Right forelimb (tissue), 1 donor: ENCODE data around the gene DNAJC8.

Experiments
- DNase-seq: peaks from one replicate; pipeline ENCODE4 v3.0.0-alpha.2; 2018

DNAJC8 gene

DNA sequence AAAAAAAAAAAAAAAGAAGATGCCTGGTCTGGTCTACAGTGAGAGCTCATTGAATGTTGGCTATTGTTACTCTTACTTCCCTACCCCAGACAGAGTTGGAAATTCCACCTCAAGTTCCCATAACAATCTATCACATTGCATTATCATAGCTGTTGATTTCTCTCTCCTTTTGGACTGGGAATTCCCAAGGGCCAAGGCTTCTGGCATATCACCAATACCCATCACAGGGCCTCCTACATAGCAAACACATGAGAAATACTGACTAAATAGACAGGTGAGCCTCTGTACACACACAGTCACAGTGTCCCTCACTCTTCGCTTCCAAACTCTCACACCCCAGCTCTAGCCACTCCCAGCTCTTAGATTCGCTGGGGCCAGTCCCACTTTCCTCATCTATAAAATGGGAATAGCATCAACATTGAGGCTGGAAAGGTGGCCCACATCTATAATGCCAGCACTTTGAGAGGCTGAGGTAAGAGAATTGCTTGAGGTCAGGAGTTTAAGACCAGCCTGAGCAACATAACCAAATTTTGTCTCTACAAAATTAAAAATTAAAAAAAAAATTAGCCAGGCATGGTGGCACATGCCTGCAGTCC is 62.7 kb downstream of the DNAJC8 start:
- no peak for DNase-seq

DNA sequence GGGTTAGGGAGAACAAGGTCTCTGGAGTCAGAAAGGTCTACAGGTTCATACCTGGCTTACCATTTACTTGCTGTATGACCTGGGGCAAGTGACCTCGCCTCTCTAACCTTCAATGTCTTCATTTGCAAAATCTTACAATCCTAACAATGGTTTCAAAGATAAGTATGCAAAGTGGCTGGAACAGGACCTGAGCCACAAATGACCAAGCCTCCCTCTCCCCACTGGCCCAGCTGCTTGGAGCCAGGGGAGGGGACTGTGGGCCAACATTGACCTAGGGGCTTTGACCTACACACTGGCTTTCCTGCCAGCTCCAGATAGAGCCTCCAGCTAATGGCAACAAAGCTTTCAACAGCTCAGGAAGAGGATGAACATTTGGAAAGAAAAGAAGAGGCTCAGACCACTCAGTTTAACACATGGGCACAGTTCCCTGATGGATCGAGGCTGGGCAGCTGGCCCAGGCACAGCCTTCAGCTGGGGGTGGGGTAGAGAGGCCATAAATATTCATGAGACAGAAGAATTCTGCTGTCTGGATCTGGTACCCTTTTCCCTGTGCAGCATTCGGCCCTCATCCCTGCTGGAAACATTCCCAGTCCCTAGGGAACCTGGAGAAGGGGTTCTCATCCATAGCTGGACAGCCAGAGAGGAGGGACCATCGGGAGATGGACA is 69.2 kb downstream of the DNAJC8 start:
- no peak for DNase-seq

DNA sequence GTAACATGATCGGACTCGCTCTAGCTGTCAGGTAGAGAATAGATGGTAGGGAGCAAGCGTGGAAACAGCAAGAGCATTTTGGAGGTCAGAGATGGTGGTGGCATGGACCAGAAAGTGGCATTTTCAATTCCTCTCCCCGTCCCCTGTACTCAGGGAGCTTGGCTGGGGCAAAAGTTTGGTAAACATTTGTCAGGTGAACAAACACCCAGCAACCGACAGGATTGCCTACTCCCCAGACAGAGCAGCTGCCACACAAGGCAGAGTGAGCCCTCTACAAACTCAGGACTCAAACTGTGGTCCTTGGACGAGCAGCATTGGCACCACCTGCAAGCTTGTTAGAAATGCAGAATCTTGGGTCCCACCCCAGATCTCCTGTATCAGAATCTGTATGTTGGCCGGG is 70.7 kb downstream of the DNAJC8 start:
- no peak for DNase-seq

DNA sequence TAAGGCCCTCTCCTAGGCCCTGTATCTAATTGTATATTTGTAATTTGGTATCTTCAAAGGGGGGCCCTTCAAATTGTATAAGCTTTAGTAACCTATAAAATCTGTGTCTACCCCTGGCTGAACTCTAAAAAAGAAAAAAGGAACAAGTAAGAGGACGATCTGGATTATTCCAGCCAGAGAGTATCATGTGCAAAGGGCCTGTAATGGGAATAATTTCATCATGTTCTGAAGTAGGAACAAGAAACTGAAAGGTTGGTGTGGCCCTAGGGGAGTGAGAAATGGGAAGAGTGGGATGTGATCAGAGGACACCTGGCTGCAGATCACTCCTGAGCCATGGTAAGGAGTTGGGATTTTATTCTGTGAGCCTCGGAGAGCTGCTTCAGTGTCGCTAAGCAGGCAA is 71.1 kb downstream of the DNAJC8 start:
- no peak for DNase-seq

DNA sequence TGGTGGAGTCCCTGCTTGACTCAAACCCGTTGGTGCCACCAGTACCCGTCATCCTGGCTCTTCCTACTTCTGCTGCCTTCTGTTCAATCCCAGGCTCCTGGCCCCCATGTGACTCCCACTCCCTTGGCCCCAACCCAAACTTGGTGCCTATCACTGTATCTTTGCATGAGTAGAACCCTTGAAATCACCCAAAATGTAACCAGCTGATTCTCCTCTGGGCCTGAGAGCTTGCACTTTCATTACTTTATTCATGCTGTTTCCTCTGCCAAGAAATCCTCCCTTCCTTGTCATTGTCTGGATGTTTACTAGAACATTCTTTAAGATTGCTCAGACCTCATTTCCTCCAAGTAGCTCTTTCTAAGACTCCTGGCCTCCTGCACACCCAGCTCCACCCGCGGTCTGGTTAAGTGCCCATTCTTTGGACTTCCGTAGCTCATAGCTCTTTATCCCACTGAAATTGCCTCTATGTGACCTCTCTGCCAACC is 72.0 kb downstream of the DNAJC8 start:
- DNase-seq: no peak

DNA sequence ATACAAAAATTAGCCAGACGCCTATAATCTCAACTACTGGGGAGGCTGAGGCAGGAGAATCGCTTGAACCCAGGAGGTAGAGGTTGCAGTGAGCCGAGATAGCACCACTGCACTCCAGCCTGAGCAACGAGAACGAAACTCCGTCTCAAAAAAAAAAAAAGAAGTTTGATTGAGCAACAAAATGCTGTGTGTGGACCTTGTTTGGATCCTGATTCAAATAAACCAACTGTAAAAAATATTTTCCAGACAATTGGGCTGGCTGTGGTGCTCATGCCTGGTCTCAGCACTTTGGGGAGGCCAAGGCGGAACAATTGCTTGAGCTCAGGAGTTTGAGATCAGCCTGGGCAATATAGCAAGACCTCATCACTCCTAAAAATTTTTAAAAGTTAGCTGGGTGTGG is 73.1 kb downstream of the DNAJC8 start:
- DNase-seq: no peak

DNA sequence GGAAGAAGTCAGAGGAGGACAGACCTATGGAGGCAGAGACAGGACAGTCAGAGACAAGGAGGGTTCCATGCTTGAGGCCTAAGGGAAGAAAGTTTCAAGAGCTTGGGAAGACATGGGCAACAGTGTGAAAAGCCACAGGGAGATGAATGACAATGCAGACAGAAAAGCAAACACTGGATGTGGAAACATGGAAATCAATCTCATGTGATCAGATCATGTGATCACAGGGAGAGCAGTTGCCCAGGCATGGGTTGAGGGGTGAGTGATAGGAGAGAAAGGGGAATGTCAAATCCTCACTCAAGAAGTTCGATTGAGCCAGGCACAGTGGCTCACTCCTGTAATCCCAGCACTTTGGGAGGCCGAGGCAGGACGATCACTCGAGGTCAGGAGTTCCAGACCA is 73.6 kb downstream of the DNAJC8 start:
- DNase-seq: no peak

DNA sequence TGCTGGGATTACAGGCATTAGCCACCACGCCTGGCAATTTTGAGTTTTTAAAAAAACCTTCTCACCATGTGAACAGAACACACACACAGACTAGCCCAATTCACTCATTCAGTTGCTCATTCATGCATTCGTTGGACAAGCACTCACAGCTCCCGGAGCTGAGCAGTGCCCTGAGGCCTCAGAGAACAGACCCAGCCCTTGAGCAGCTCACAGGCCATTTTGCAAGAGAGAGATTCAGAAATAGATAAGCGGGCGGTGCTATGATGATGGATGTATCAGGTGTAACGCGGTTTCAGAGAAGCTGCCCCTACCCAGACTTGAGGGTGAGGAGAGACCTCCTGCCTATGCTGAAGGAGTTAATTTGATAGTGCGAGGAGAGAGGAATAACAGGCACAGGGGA is 74.9 kb downstream of the DNAJC8 start:
- no peak for DNase-seq

DNA sequence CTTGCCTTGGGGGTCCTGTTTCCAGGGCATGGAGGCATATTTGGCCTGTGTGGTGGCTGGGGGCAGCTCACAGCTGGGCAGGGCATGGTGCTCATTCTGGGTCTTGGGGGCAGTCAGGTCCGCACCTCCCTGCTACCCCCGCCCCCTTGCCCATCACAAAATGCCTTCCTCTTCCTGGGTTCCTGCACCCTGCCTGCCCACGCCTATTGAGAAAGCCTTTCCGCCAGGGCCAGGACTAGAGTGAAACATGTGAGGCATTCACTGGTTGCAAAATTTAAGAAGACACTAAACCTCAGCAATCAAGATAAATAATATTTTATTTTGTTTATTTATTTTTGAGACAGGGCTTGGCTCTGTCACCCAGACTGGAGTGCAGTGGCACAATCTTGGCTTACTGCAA is 76.0 kb downstream of the DNAJC8 start:
- no peak for DNase-seq

DNA sequence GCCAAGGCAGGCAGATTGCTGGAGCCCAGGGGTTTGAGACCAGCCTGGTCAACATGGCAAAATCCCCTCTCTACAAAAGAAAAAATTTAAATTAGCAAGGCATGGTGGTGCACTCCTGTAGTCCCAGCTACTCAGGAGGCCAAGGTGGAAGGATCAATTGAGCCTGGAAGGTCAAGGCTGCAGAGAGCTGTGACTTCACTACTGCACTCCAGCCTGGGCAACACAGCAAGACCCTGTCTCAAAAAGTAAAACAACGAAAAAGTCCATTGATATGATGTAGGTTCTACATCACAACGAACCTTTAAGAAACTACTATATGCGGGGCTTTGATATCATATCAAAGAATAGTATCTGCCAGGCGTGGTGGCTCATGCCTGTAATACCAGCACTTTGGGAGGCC is 77.2 kb downstream of the DNAJC8 start:
- DNase-seq: no peak

DNA sequence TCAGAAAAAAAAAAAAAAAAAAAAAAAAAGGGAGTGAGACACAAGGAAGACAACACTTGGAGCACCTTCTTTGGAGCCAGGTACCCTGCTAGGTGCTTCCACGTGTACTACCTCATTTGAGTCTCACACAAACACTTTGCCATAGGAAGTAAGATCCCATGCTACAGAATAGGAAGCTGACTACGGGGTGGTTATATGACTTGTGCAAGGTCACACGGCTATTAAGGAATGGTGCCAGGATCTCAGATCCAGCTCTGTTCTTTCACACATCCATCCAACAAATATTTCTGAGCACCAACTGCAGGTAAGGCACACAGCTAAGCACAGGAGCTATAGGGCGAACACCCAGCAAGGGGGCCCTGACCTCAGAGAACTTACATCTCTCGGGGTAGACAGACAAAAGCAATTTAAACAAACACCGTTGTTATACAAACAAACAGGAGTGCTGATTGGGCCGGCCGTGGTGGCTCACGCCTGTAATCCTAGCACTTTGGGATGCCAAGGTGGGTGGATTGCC is 78.7 kb downstream of the DNAJC8 start:
- DNase-seq: no peak
